Lower leg skin (tissue), 3 donors: ENCODE results near the gene RFC2.

ENCODE experiments used
- CTCF ChIP-seq, 3 donors: fragments of 450-650 bp; IDR thresholded peaks; one replicate each; pipeline ENCODE4 v1.5.1; 2016; ENCODE audit warnings: antibody characterized with exemption in 3 of 3, mild to moderate bottlenecking in 3 of 3, moderate library complexity in 2 of 3
- POLR2A ChIP-seq, 2 donors: fragments of 450-650 bp; IDR thresholded peaks; one replicate each; pipeline ENCODE4 v1.6.1; 2016 to 2017; ENCODE audit warnings: antibody characterized with exemption in 2 of 2, mild to moderate bottlenecking in 1 of 2, moderate library complexity in 1 of 2

DNA sequence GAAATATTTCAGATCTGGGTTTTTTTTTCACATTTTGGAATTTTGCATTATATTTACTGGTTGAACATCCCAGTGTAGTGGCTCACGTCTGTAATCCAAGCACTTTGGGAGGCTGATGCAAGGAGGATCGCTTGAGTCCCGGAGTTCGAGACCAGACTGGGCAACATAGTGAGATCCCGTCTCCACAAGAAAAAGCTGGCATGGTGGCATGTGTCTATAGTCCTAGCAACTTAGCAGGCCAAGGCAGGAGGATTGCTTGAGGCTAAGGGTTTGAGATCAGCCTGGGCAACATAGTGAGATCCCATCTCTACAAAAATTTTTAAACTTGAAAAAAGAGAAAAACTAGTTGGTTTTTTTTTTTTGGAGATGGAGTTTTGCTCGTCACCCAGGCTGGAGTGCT, 6.0 kb downstream of the RFC2 start:
- TF ChIP-seq POLR2A (IDR thresholded peaks at IDR 0.05) (no peak), CTCF (IDR thresholded peaks at IDR 0.05) (no peak)
